SK-N-SH treated with all-trans-retinoic acid at 6 μM for 48 hours (cell line): ENCODE results near the gene NCKAP5.

Experiments
- ARNTL ChIP-seq: fragments of 450-650 bp; formaldehyde crosslinking; IDR thresholded peaks from 2 replicates; pipeline ENCODE4 v1.5.0; 2020; ENCODE audit warnings: low read depth, mild to moderate bottlenecking, moderate library complexity, borderline replicate concordance
- CREB5 ChIP-seq: fragments of 250-450 bp; sonication (Bioruptor Pico); IDR thresholded peaks from 2 replicates; pipeline ENCODE4 v1.5.1; 2020; ENCODE audit warnings: low read depth, mild to moderate bottlenecking, moderate library complexity
- CSDC2 ChIP-seq: fragments of 250-450 bp; sonication (Bioruptor Pico); IDR thresholded peaks from 2 replicates; pipeline ENCODE4 v1.5.0; 2020; ENCODE audit warnings: mild to moderate bottlenecking, moderate library complexity
- ESRRG ChIP-seq: fragments of 250-450 bp; sonication (Bioruptor Pico); IDR thresholded peaks from 2 replicates; pipeline ENCODE4 v1.6.1; 2021; ENCODE audit warnings: mild to moderate bottlenecking
- GLIS3 ChIP-seq: fragments of 250-450 bp; sonication (Bioruptor Pico); IDR thresholded peaks from 2 replicates; pipeline ENCODE4 v1.5.0; 2020; ENCODE audit warnings: mild to moderate bottlenecking, moderate library complexity
- OSR1 ChIP-seq: fragments of 250-450 bp; sonication (Bioruptor Pico); IDR thresholded peaks from 2 replicates; pipeline ENCODE4 v1.8.0; 2022; ENCODE audit warnings: moderate library complexity, mild to moderate bottlenecking, inconsistent platforms
- PATZ1 ChIP-seq: fragments of 250-450 bp; sonication (Bioruptor Pico); IDR thresholded peaks from 2 replicates; pipeline ENCODE4 v1.8.0; 2020; ENCODE audit warnings: mild to moderate bottlenecking, moderate library complexity, borderline replicate concordance
- RARB ChIP-seq: fragments of 250-450 bp; sonication (Bioruptor Pico); IDR thresholded peaks from 2 replicates; pipeline ENCODE4 v1.8.0; 2021; ENCODE audit warnings: mild to moderate bottlenecking, moderate library complexity
- ZFP30 ChIP-seq: fragments of 450-650 bp; formaldehyde crosslinking; IDR thresholded peaks from 2 replicates; pipeline ENCODE4 v1.5.0; 2022; ENCODE audit warnings: mild to moderate bottlenecking, moderate library complexity
- ZNF70 ChIP-seq: fragments of 450-650 bp; formaldehyde crosslinking; IDR thresholded peaks from 2 replicates; pipeline ENCODE4 v1.5.0; 2020; ENCODE audit warnings: mild to moderate bottlenecking, moderate library complexity

- TF ChIP-seq ARNTL (CRISPR knock-in tag) (no peak), OSR1 (CRISPR knock-in tag) (no peak), RARB (CRISPR knock-in tag) (no peak), GLIS3 (CRISPR knock-in tag) (no peak), PATZ1 (CRISPR knock-in tag) (no peak), ZFP30 (CRISPR knock-in tag) (no peak), ESRRG (CRISPR knock-in tag) (no peak), CREB5 (CRISPR knock-in tag) (no peak), CSDC2 (CRISPR knock-in tag) (no peak), ZNF70 (CRISPR knock-in tag) (no peak)
Observed at GRCh38 chr2:133163111-133163510, 405.2 kb downstream of the NCKAP5 start.
